Tibial nerve (tissue), 4 donors: ENCODE results near the gene RANBP17. TPM values are rescaled to one million over a fixed set of nuclear protein-coding genes. Genes with fewer than 3 reads are reported as not detected.

Source experiments
- DNase-seq, 2 donors: peaks; one replicate each; pipeline ENCODE4 v3.0.0-alpha.2; 2019; ENCODE audit warnings: low spot score in 2 of 2
- H3K27ac ChIP-seq, 4 donors: fragments of 200-600 bp; sonication (generic) in 3 of 4; one replicate each; pipeline ENCODE4 v1.5.1; 2017 to 2019; ENCODE audit warnings: mild to moderate bottlenecking in 1 of 4
- H3K27me3 ChIP-seq, 2 donors: fragments of 200-600 bp; sonication (generic) in 1 of 2; one replicate each; pipeline versions ENCODE4 v1.5.1 to v1.6.0; 2017 to 2019
- H3K36me3 ChIP-seq, 3 donors: fragments of 200-600 bp; sonication (generic); one replicate each; pipeline ENCODE4 v1.5.1; 2018 to 2019
- H3K4me1 ChIP-seq, 4 donors: fragments of 200-600 bp; sonication (generic) in 3 of 4; one replicate each; pipeline ENCODE4 v1.5.1; 2017 to 2019
- H3K4me3 ChIP-seq, 4 donors: fragments of 200-600 bp; sonication (generic) in 3 of 4; one replicate each; pipeline ENCODE4 v1.5.1; 2017 to 2019; ENCODE audit warnings: mild to moderate bottlenecking in 1 of 4, moderate library complexity in 1 of 4
- H3K9me3 ChIP-seq, 4 donors: fragments of 200-600 bp; sonication (generic) in 3 of 4; one replicate each; pipeline ENCODE4 v1.5.1; 2017 to 2019
- EP300 ChIP-seq, 2 donors: sonication (generic); formaldehyde crosslinking; IDR thresholded peaks; one replicate each; pipeline ENCODE4 v1.6.1; 2017; ENCODE audit warnings: antibody characterized with exemption in 2 of 2, mild to moderate bottlenecking in 1 of 2
- POLR2A ChIP-seq, 2 donors: fragments of 450-650 bp; IDR thresholded peaks; one replicate each; pipeline ENCODE4 v1.6.1; 2017; ENCODE audit warnings: antibody characterized with exemption in 2 of 2, mild to moderate bottlenecking in 2 of 2, moderate library complexity in 2 of 2
- WGBS, 2 donors: methylation state at CpG; one replicate each; pipeline ENCODE4 v1.1.5; 2018; 5-methylcytosine and 5-hydroxymethylcytosine counted together
- total RNA-seq, 4 donors: library from RNA; depleted of rRNA; stranded (reverse); fragments of >200 nt; gene quantifications; one replicate each; pipeline ENCODE4 v1.1.0, GENCODE V29; 2016
- TF ChIP-seq, protein P1 (sequence below), 5 experiments: fragments of 200-600 bp in 3 of 5; fragments of 450-650 bp in 2 of 5; sonication (generic) in 3 of 5; IDR thresholded peaks; one replicate each; pipeline ENCODE4 v1.5.1; 2016 to 2019; ENCODE audit warnings: antibody characterized with exemption in 5 of 5, mild to moderate bottlenecking in 3 of 5, moderate library complexity in 2 of 5

Gene RANBP17
- total RNA-seq, 4 donors from 2014 or later = 10.8 to 34.5 (median 17.6) TPM

DNA sequence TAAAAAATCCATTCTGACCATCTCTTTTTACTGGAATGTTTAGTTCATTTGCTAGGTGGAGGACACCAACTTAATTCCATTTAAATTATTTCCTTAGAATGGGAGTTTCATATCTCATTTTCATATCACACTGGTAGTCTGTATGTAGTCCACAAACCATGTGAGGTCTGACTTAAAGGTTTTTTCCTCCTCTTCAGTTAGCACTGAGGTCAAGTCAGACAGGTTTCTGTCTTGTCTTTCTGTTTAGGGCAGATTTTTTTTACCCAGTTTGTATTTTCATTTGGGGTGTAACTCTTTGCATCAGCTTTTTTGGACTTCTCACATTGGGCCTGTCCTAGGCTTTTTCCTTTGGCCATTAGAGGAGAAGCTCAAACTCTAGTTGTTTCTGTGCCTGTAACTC lies 75.3 kb downstream of the RANBP17 start:
- no peaks in the 10 kb centered on the region for H3K36me3 ChIP-seq
- no peak for DNase-seq
- no peaks in the 10 kb centered on the region for H3K27me3 ChIP-seq
- no peaks in the 10 kb centered on the region for H3K4me1 ChIP-seq
- peaks cover 0 to 11% (median 0%) of the 10 kb centered on the region in 4 donors for H3K9me3 ChIP-seq
- TF ChIP-seq EP300 (IDR thresholded peaks at IDR 0.05) = no peak
- no peak for TF ChIP-seq POLR2A (IDR thresholded peaks at IDR 0.05)
- TF ChIP-seq, protein P1, sequence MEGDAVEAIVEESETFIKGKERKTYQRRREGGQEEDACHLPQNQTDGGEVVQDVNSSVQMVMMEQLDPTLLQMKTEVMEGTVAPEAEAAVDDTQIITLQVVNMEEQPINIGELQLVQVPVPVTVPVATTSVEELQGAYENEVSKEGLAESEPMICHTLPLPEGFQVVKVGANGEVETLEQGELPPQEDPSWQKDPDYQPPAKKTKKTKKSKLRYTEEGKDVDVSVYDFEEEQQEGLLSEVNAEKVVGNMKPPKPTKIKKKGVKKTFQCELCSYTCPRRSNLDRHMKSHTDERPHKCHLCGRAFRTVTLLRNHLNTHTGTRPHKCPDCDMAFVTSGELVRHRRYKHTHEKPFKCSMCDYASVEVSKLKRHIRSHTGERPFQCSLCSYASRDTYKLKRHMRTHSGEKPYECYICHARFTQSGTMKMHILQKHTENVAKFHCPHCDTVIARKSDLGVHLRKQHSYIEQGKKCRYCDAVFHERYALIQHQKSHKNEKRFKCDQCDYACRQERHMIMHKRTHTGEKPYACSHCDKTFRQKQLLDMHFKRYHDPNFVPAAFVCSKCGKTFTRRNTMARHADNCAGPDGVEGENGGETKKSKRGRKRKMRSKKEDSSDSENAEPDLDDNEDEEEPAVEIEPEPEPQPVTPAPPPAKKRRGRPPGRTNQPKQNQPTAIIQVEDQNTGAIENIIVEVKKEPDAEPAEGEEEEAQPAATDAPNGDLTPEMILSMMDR (IDR thresholded peaks at IDR 0.05) = no peak
- H3K4me3 ChIP-seq = no peak overlapping the region
- no peak overlapping the region for H3K27ac ChIP-seq

DNA sequence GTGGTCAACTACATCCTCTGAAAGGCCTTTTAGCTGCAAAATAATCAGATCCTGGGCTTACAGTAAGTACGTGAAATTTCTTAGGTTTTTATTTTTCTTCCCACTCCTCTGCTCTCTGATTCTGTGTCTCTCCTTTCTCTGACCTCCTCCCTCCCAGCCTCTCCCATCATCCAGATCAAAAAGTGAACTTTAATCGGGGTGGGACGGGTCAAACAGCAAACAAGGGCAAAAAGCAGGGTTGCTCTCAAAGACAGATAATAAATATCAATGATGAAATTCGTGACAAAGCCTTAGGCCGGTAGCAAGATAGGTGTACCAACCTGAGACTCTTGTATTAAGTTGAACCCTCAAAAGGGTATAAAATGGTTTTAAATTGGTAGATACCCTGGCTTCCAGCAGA lies 76.1 kb downstream of the RANBP17 start:
- Histone ChIP-seq H3K9me3 (peaks cover 0 to 11% (median 0%) of the 10 kb centered on the region in 4 donors), H3K36me3 (no peaks in the 10 kb centered on the region), H3K4me3 (no peak overlapping the region), H3K4me1 (no peaks in the 10 kb centered on the region), H3K27ac (no peak overlapping the region), H3K27me3 (no peaks in the 10 kb centered on the region)
- WGBS, 2 donors = 66 to 77% methylated on average over 5 of the region's 5 CpGs
- TF ChIP-seq EP300 (IDR thresholded peaks at IDR 0.05) (no peak), POLR2A (IDR thresholded peaks at IDR 0.05) (no peak)
- TF ChIP-seq, protein P1 (IDR thresholded peaks at IDR 0.05) = no peak
- DNase-seq = no peak

DNA sequence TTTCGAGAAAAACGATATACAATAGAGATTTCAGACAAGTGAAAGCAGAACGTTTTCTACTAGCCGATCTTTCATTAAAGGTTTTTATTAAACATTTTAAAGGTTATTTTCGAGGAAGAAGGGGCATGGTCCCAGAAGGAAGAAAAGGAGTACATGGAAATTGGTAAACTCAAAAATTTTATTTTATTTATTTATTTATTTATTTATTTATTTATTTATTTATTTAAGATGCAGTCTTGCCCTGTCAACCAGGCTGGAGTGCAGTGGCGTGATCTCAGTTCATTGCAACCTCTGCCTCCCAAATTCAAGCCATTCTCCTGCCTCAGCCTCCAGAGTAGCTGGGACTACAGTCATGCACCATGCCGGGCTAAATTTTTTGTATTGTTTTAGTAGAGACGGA lies 77.4 kb downstream of the RANBP17 start:
- H3K36me3 ChIP-seq = no peaks in the 10 kb centered on the region
- 72 to 97% methylated on average over 8 of the region's 8 CpGs for WGBS, 2 donors
- no peaks in the 10 kb centered on the region for H3K4me1 ChIP-seq
- TF ChIP-seq POLR2A (IDR thresholded peaks at IDR 0.05) (no peak), EP300 (IDR thresholded peaks at IDR 0.05) (no peak)
- TF ChIP-seq, protein P1 (IDR thresholded peaks at IDR 0.05) = no peak
- peaks cover 0 to 11% (median 0%) of the 10 kb centered on the region in 4 donors for H3K9me3 ChIP-seq
- DNase-seq = no peak
- no peak overlapping the region for H3K27ac ChIP-seq
- H3K4me3 ChIP-seq = no peak overlapping the region
- H3K27me3 ChIP-seq = no peaks in the 10 kb centered on the region

DNA sequence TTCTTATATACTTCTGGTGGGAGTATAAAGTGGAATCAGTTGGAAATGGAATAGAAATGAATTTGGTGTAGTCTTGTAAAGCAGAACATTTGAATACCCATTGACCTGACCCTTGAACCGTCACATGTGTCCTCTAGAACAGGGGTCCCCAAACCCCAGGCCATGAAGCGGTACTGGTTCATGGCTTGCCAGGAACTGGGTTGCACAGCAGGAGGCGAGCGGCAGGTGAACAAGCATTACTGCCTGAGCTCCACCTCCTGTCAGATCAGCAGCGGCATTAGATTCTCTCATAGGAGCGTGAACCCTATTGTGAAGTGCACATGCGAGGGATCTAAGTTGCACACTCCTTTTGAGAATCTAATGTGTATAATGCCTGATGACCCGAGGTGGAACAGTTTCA lies 80.0 kb downstream of the RANBP17 start:
- no peaks in the 10 kb centered on the region for H3K27me3 ChIP-seq
- H3K4me1 ChIP-seq = no peaks in the 10 kb centered on the region
- peaks cover 0 to 6% (median 0%) of the 10 kb centered on the region in 4 donors for H3K9me3 ChIP-seq
- no peak overlapping the region for H3K4me3 ChIP-seq
- H3K27ac ChIP-seq = no peak overlapping the region
- no peak for DNase-seq
- 96% methylated on average over 8 of the region's 8 CpGs for WGBS, 2 donors
- no peak for TF ChIP-seq EP300 (IDR thresholded peaks at IDR 0.05)
- TF ChIP-seq, protein P1 (IDR thresholded peaks at IDR 0.05) = no peak
- TF ChIP-seq POLR2A (IDR thresholded peaks at IDR 0.05) = no peak
- no peaks in the 10 kb centered on the region for H3K36me3 ChIP-seq

DNA sequence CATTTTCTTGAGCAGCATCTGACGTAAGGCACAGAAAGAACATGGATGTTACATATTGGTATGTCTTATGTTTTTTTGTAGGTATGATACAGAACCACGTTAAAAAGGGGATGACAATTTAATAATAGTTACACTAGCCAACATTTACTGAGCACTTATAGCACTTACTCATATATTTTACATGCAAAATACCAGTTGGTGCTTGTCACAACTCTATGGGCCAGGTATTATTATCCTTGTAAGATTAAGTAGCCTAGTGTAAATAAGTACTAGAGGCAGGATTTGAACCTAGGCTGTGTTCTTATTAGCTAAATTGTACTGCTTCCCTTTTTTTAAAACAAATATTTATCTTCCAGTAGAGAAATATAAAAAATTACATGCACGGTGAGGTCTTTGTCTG lies 83.5 kb downstream of the RANBP17 start:
- TF ChIP-seq EP300 (IDR thresholded peaks at IDR 0.05) (no peak), POLR2A (IDR thresholded peaks at IDR 0.05) (no peak)
- TF ChIP-seq, protein P1 (IDR thresholded peaks at IDR 0.05) = no peak
- WGBS, 2 donors = 81 to 90% methylated on average over 3 of the region's 3 CpGs
- no peaks in the 10 kb centered on the region for H3K27me3 ChIP-seq

More for the DNA sequence above, 83.5 kb downstream of the RANBP17 start:
- no peaks in the 10 kb centered on the region for H3K36me3 ChIP-seq
- no peaks in the 10 kb centered on the region for H3K9me3 ChIP-seq
- no peaks in the 10 kb centered on the region for H3K4me1 ChIP-seq
- no peak overlapping the region for H3K4me3 ChIP-seq
- H3K27ac ChIP-seq = no peak overlapping the region
- no peak for DNase-seq
